Measurements from ENCODE around the gene SEL1L3.
"Not testable (repeated sequence)": the region's sequence is repeated elsewhere in the genome, so short reads cannot be mapped to it uniquely, and the experiment has no call there.

The SEL1L3 gene

GRCh38 chr4:25875281-25875745 lies 12.5 kb upstream of the SEL1L3 start:
- Histone ChIP-seq H3K27me3 (ENCODE audit: control insufficient read depth, insufficient read depth, low read length) (no peaks in the 10 kb centered on the region), H3K36me3 (ENCODE audit: control insufficient read depth, insufficient read depth, low read length) (no peaks in the 10 kb centered on the region), H3K9me3 (ENCODE audit: control insufficient read depth, low read length) (no peaks in the 10 kb centered on the region), H3K4me3 (ENCODE audit: low read length) (no peak overlapping the region), H3K4me1 (ENCODE audit: control insufficient read depth, insufficient read depth, low read length) (peaks cover 17% of the 10 kb centered on the region), H3K9ac (ENCODE audit: low read length) (no peak overlapping the region)

GRCh38 chr4:25874655-25875054 lies 11.9 kb upstream of the SEL1L3 start:
- H3K9me3 ChIP-seq (ENCODE audit: control insufficient read depth, low read length), result no peaks in the 10 kb centered on the region

GRCh38 chr4:25873632-25874129 lies 10.9 kb upstream of the SEL1L3 start:
- no peak overlapping the region for H3K4me3 ChIP-seq (ENCODE audit: low read length)
- no peak overlapping the region for H3K9ac ChIP-seq (ENCODE audit: low read length)
- no peaks in the 10 kb centered on the region for H3K9me3 ChIP-seq (ENCODE audit: control insufficient read depth, low read length)
- no peaks in the 10 kb centered on the region for H3K27me3 ChIP-seq (ENCODE audit: control insufficient read depth, insufficient read depth, low read length)
- H3K36me3 ChIP-seq (ENCODE audit: control insufficient read depth, insufficient read depth, low read length), result no peaks in the 10 kb centered on the region
- H3K4me1 ChIP-seq (ENCODE audit: control insufficient read depth, insufficient read depth, low read length), result peaks cover 17% of the 10 kb centered on the region

More at GRCh38 chr4:25874655-25875054, 11.9 kb upstream of the SEL1L3 start:
- Histone ChIP-seq H3K4me1 (ENCODE audit: control insufficient read depth, insufficient read depth, low read length) (peaks cover 17% of the 10 kb centered on the region), H3K36me3 (ENCODE audit: control insufficient read depth, insufficient read depth, low read length) (no peaks in the 10 kb centered on the region), H3K4me3 (ENCODE audit: low read length) (no peak overlapping the region), H3K27me3 (ENCODE audit: control insufficient read depth, insufficient read depth, low read length) (no peaks in the 10 kb centered on the region), H3K9ac (ENCODE audit: low read length) (no peak overlapping the region)

GRCh38 chr4:25872851-25873631 lies 10.3 kb upstream of the SEL1L3 start:
- no peak overlapping the region for H3K9ac ChIP-seq (ENCODE audit: low read length)
- no peaks in the 10 kb centered on the region for H3K36me3 ChIP-seq (ENCODE audit: control insufficient read depth, insufficient read depth, low read length)
- H3K9me3 ChIP-seq (ENCODE audit: control insufficient read depth, low read length), result no peaks in the 10 kb centered on the region
- no peaks in the 10 kb centered on the region for H3K27me3 ChIP-seq (ENCODE audit: control insufficient read depth, insufficient read depth, low read length)
- peaks cover 17% of the 10 kb centered on the region for H3K4me1 ChIP-seq (ENCODE audit: control insufficient read depth, insufficient read depth, low read length)
- H3K4me3 ChIP-seq (ENCODE audit: low read length), result no peak overlapping the region

- H3K36me3 ChIP-seq (ENCODE audit: control insufficient read depth, insufficient read depth, low read length), result no peaks in the 10 kb centered on the region
- no peak overlapping the region for H3K9ac ChIP-seq (ENCODE audit: low read length)
- H3K9me3 ChIP-seq (ENCODE audit: control insufficient read depth, low read length), result no peaks in the 10 kb centered on the region
- H3K27me3 ChIP-seq (ENCODE audit: control insufficient read depth, insufficient read depth, low read length), result no peaks in the 10 kb centered on the region
- H3K4me3 ChIP-seq (ENCODE audit: low read length), result no peak overlapping the region
- peaks cover 22% of the 10 kb centered on the region for H3K4me1 ChIP-seq (ENCODE audit: control insufficient read depth, insufficient read depth, low read length)
Observed at GRCh38 chr4:25870081-25870480, 7.3 kb upstream of the SEL1L3 start.

- Histone ChIP-seq H3K27me3 (ENCODE audit: control insufficient read depth, insufficient read depth, low read length) (no peaks in the 10 kb centered on the region), H3K9me3 (ENCODE audit: control insufficient read depth, low read length) (no peaks in the 10 kb centered on the region), H3K36me3 (ENCODE audit: control insufficient read depth, insufficient read depth, low read length) (no peaks in the 10 kb centered on the region), H3K4me1 (ENCODE audit: control insufficient read depth, insufficient read depth, low read length) (peaks cover 23% of the 10 kb centered on the region), H3K9ac (ENCODE audit: low read length) (no peak overlapping the region), H3K4me3 (ENCODE audit: low read length) (no peak overlapping the region)
Observed at GRCh38 chr4:25867781-25868294, 5.0 kb upstream of the SEL1L3 start.

- H3K27me3 ChIP-seq (ENCODE audit: control insufficient read depth, insufficient read depth, low read length); H3K4me3 ChIP-seq (ENCODE audit: low read length); H3K36me3 ChIP-seq (ENCODE audit: control insufficient read depth, insufficient read depth, low read length); H3K9me3 ChIP-seq (ENCODE audit: control insufficient read depth, low read length); H3K9ac ChIP-seq (ENCODE audit: low read length): not testable (repeated sequence)
- peaks cover 22% of the 10 kb centered on the region for H3K4me1 ChIP-seq (ENCODE audit: control insufficient read depth, insufficient read depth, low read length)
Observed at GRCh38 chr4:25866401-25866800, 3.6 kb upstream of the SEL1L3 start.

GRCh38 chr4:25865586-25865985 lies 2.8 kb upstream of the SEL1L3 start:
- Histone ChIP-seq H3K36me3 (ENCODE audit: control insufficient read depth, insufficient read depth, low read length) (no peaks in the 10 kb centered on the region), H3K4me1 (ENCODE audit: control insufficient read depth, insufficient read depth, low read length) (peaks cover 25% of the 10 kb centered on the region), H3K9ac (ENCODE audit: low read length) (no peak overlapping the region), H3K9me3 (ENCODE audit: control insufficient read depth, low read length) (no peaks in the 10 kb centered on the region), H3K27me3 (ENCODE audit: control insufficient read depth, insufficient read depth, low read length) (no peaks in the 10 kb centered on the region), H3K4me3 (ENCODE audit: low read length) (no peak overlapping the region)

GRCh38 chr4:25863831-25864418 lies 1.1 kb upstream of the SEL1L3 start:
- Histone ChIP-seq H3K4me3 (ENCODE audit: low read length) (peak overlapping the region; percentile 62), H3K36me3 (ENCODE audit: control insufficient read depth, insufficient read depth, low read length) (no peaks in the 10 kb centered on the region), H3K9ac (ENCODE audit: low read length) (peak overlapping the region; percentile 69), H3K4me1 (ENCODE audit: control insufficient read depth, insufficient read depth, low read length) (peaks cover 42% of the 10 kb centered on the region), H3K9me3 (ENCODE audit: control insufficient read depth, low read length) (no peaks in the 10 kb centered on the region), H3K27me3 (ENCODE audit: control insufficient read depth, insufficient read depth, low read length) (no peaks in the 10 kb centered on the region)

- Histone ChIP-seq H3K9me3 (ENCODE audit: control insufficient read depth, low read length) (no peaks in the 10 kb centered on the region), H3K4me1 (ENCODE audit: control insufficient read depth, insufficient read depth, low read length) (peaks cover 42% of the 10 kb centered on the region), H3K36me3 (ENCODE audit: control insufficient read depth, insufficient read depth, low read length) (no peaks in the 10 kb centered on the region), H3K4me3 (ENCODE audit: low read length) (peak overlapping the region; percentile 62), H3K9ac (ENCODE audit: low read length) (peak overlapping the region; percentile 69), H3K27me3 (ENCODE audit: control insufficient read depth, insufficient read depth, low read length) (no peaks in the 10 kb centered on the region)
Observed at GRCh38 chr4:25863347-25863784, 578 bp upstream of the SEL1L3 start.

- Histone ChIP-seq H3K9ac (ENCODE audit: low read length) (peak overlapping the region; percentile 90), H3K4me3 (ENCODE audit: low read length) (peak overlapping the region; percentile 77), H3K9me3 (ENCODE audit: control insufficient read depth, low read length) (no peaks in the 10 kb centered on the region), H3K4me1 (ENCODE audit: control insufficient read depth, insufficient read depth, low read length) (peaks cover 56% of the 10 kb centered on the region), H3K36me3 (ENCODE audit: control insufficient read depth, insufficient read depth, low read length) (no peaks in the 10 kb centered on the region), H3K27me3 (ENCODE audit: control insufficient read depth, insufficient read depth, low read length) (no peaks in the 10 kb centered on the region)
Observed at GRCh38 chr4:25861951-25862410, 807 bp downstream of the SEL1L3 start.

Data from mucosa of stomach (tissue), 1 donor.